H1 (cell line): ENCODE measurements around the gene TMEM39B.
"Not testable (repeated sequence)": the region's sequence is repeated elsewhere in the genome, so short reads cannot be mapped to it uniquely, and the experiment has no call there.

Source experiments
- CTCF ChIP-seq, 3 experiments: IDR thresholded peaks; 1 replicate in 2 of 3; 2 replicates in 1 of 3; pipeline versions ENCODE4 v1.5.1 to v1.6.1; 2011; ENCODE audit warnings: low read length in 3 of 3, mild to moderate bottlenecking in 3 of 3, inconsistent platforms in 2 of 3, low read depth in 1 of 3, moderate library complexity in 1 of 3; ENCODE audit not compliant: insufficient read depth in 1 of 3; ENCODE audit errors: control extremely low read depth in 1 of 3
- EP300 ChIP-seq, 2 experiments: IDR thresholded peaks; 1 replicate in 1 of 2; 2 replicates in 1 of 2; pipeline ENCODE4 v1.6.1; 2011 to 2012; ENCODE audit warnings: low read depth in 2 of 2, low read length in 2 of 2, mild to moderate bottlenecking in 2 of 2, borderline replicate concordance in 1 of 2, inconsistent platforms in 1 of 2, moderate library complexity in 1 of 2
- EZH2 ChIP-seq: fragments of 200-600 bp; sonication (generic); IDR thresholded peaks from 2 replicates; pipeline ENCODE4 v1.7.1; 2012; ENCODE audit warnings: low read depth, mild to moderate bottlenecking, moderate library complexity, low read length, inconsistent platforms; ENCODE audit not compliant: severe bottlenecking
- MAX ChIP-seq: IDR thresholded peaks from 2 replicates; pipeline ENCODE4 v1.6.1; 2012; ENCODE audit warnings: inconsistent platforms
- RFX5 ChIP-seq: IDR thresholded peaks from 2 replicates; pipeline ENCODE4 v1.6.1; 2011; ENCODE audit warnings: low read depth, low read length, improper control_type of control experiment, borderline replicate concordance
- SIRT6 ChIP-seq: IDR thresholded peaks from one replicate; pipeline ENCODE4 v1.7.1; 2012; ENCODE audit warnings: low read length, inconsistent platforms
- TAF1 ChIP-seq: IDR thresholded peaks from 2 replicates; pipeline ENCODE4 v1.6.1; 2011; ENCODE audit warnings: mild to moderate bottlenecking, low read depth, low read length

- not testable (repeated sequence) for TF ChIP-seq RFX5; SIRT6; TAF1; EZH2; EP300 (IDR thresholded peaks at IDR 0.05; ENCODE audit: borderline replicate concordance in 1 of 2, low read depth in 2 of 2, low read length in 2 of 2); CTCF (IDR thresholded peaks at IDR 0.05; ENCODE audit: control extremely low read depth in 1 of 3, insufficient read depth in 1 of 3, low read depth in 1 of 3, low read length in 3 of 3); MAX
Measured at GRCh38 chr1:32113436-32113835, 40.7 kb downstream of the TMEM39B start.
